Activated naive CD8-positive, alpha-beta T cell treated with anti-CD3 and anti-CD28 coated beads for 36 hours (primary cell): ENCODE data around the gene ADM5. TPM values are rescaled to one million over a fixed set of nuclear protein-coding genes. Genes with fewer than 3 reads are reported as not detected.
A peak's percentile ranks its signal among the peaks of the same experiment; 100 is the strongest.

ENCODE experiments used
- DNase-seq: peaks from one replicate; pipeline ENCODE4 v3.0.0; 2021
- H3K27ac Mint-ChIP-seq: one replicate; pipeline ENCODE4 v1.8.0; 2022; ENCODE audit warnings: mild to moderate bottlenecking, moderate library complexity, mixed read lengths
- H3K27me3 Mint-ChIP-seq: one replicate; pipeline ENCODE4 v1.8.0; 2022; ENCODE audit warnings: mild to moderate bottlenecking, mixed read lengths
- H3K36me3 Mint-ChIP-seq: one replicate; pipeline ENCODE4 v1.8.0; 2021; ENCODE audit warnings: mild to moderate bottlenecking, mixed read lengths
- H3K4me1 Mint-ChIP-seq: one replicate; pipeline ENCODE4 v1.8.0; 2021; ENCODE audit warnings: mixed read lengths
- H3K4me3 Mint-ChIP-seq: one replicate; pipeline ENCODE4 v1.8.0; 2022; ENCODE audit warnings: mild to moderate bottlenecking, moderate library complexity, mixed read lengths
- H3K9me3 Mint-ChIP-seq: one replicate; pipeline ENCODE4 v1.8.0; 2022; ENCODE audit warnings: mixed read lengths
- total RNA-seq, 2 experiments: library from RNA; stranded (reverse); gene quantifications; one replicate each; pipeline ENCODE4 v1.2.3, GENCODE V29; 2021

The ADM5 gene, protein sequence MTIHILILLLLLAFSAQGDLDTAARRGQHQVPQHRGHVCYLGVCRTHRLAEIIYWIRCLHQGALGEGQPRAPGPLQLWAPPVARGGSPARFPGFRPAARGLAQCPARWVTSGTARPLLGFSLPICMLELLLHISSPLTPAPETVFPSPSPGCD
- 10 to 100 TPM in 1 of 2 experiments, 1 to 10 TPM in 1; 9.5 to 12.0 TPM for total RNA-seq

GRCh38 chr19:49689133-49690078 lies at the start of gene ADM5:
Gene ADM5 (plus strand): TSS chr19:49689594. CDS start chr19:49689838, 244 bp downstream.
- H3K36me3 Mint-ChIP-seq = peaks cover 30% of the 10 kb centered on the region

DNA sequence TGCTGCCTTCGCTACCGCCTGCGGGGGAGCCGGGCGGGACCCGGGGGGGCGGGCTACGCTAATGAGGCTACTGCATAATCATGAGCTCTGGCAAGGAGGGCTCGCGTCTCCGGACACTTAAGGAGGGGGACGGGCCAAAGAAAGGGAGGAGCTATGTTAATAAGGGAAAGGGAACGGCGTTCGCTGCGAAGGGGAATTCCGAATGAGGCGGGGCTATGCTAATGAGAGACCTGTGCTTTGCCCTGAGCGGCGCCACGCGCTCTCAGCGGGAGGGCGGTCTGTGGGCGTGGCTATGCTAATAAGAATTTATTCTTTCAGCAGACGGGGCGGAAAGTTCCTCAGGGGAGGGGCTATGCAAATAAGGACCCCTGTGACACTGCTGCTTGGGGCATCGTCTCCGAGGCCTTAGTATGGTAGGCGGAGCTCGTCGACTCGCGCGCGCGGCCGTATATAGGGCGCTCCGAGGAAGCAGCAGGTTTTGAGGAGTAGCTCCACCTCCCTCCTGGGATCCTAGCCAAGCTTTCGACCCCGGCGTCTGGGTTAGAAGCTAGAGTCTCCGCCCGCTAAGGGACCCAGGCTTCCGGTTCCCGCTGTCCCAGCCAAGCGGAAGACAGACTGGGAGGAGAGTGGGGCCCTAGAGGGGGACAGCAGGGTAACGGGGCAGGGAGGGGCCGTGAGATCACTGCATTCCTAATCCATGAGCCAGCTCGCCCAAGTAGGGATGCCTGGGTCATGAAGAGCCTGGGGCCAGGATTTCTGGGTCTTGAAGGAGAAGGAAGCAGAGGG lies 49.1 kb upstream of the ADM5 start, which contains the start of gene RRAS:
RRAS (minus strand) TSS at position 31 of the 786 bp plus-strand sequence. CDS start 45 bp downstream, outside the sequence.
- Mint-ChIP-seq H3K27me3 (no peaks in the 10 kb centered on the region), H3K4me3 (peak within 1 kb of the TSS; percentile 100), H3K9me3 (no peaks in the 10 kb centered on the region), H3K27ac (peak within 1 kb of the TSS; percentile 99), H3K4me1 (peaks cover 45% of the 10 kb centered on the region), H3K36me3 (peaks cover 16% of the 10 kb centered on the region)
- DNase-seq = peak; percentile 100

More at GRCh38 chr19:49689133-49690078, at the start of gene ADM5:
- peak; percentile 54 for DNase-seq
- peaks cover 26% of the 10 kb centered on the region for H3K27me3 Mint-ChIP-seq
- peaks cover 36% of the 10 kb centered on the region for H3K4me1 Mint-ChIP-seq
- H3K9me3 Mint-ChIP-seq = no peaks in the 10 kb centered on the region
- H3K4me3 Mint-ChIP-seq = peak within 1 kb of the TSS; percentile 74
- peak within 1 kb of the TSS; percentile 77 for H3K27ac Mint-ChIP-seq

GRCh38 chr19:49641688-49642491 lies 47.5 kb upstream of the ADM5 start, which contains the start of gene SCAF1:
Gene SCAF1 (plus strand): TSS chr19:49642209. CDS start chr19:49645027, 2,818 bp downstream.
- Mint-ChIP-seq H3K4me1 (peaks cover 45% of the 10 kb centered on the region), H3K4me3 (peak within 1 kb of the TSS; percentile 100), H3K36me3 (peaks cover 20% of the 10 kb centered on the region), H3K9me3 (no peaks in the 10 kb centered on the region), H3K27me3 (no peaks in the 10 kb centered on the region), H3K27ac (peak within 1 kb of the TSS; percentile 99)
- DNase-seq = peak; percentile 100

DNA sequence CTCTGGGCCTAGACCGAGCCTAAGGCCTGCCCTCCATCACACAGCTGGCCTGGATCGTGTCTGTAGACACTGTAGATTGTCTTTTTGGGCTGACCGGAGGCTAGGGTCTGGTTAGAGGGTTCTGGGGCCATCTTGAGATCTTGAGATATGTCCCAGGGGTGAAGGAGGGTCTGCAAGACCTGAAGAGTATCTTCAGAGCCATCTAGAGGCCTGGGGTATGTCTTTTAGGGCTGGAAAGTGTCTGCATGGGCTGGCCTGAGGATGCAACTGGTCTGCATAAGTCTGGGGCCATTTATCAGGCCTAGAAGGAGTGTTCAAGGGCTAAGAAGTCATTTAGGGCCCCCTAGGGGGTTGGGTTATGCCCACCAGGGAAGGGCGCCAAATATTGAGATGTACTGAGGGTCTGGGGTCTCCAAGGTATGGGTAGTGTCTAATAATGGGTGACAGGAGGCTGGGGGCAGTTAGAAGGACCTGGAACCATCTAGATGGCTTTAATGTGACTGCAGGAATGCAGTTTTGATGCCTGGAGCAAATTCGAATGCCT lies 46.8 kb upstream of the ADM5 start:
- DNase-seq = no peak
- peaks cover 44% of the 10 kb centered on the region for H3K4me1 Mint-ChIP-seq
- peak overlapping the region; percentile 100 for H3K4me3 Mint-ChIP-seq
- H3K27ac Mint-ChIP-seq = peak overlapping the region; percentile 93
- peaks cover 20% of the 10 kb centered on the region for H3K36me3 Mint-ChIP-seq
- no peaks in the 10 kb centered on the region for H3K27me3 Mint-ChIP-seq
- H3K9me3 Mint-ChIP-seq = no peaks in the 10 kb centered on the region

GRCh38 chr19:49643466-49643865 lies 45.9 kb upstream of the ADM5 start:
- Mint-ChIP-seq H3K4me1 (peaks cover 38% of the 10 kb centered on the region), H3K4me3 (peak overlapping the region; percentile 100), H3K27ac (peak overlapping the region; percentile 36), H3K36me3 (peaks cover 20% of the 10 kb centered on the region), H3K9me3 (no peaks in the 10 kb centered on the region), H3K27me3 (no peaks in the 10 kb centered on the region)
- DNase-seq = no peak

DNA sequence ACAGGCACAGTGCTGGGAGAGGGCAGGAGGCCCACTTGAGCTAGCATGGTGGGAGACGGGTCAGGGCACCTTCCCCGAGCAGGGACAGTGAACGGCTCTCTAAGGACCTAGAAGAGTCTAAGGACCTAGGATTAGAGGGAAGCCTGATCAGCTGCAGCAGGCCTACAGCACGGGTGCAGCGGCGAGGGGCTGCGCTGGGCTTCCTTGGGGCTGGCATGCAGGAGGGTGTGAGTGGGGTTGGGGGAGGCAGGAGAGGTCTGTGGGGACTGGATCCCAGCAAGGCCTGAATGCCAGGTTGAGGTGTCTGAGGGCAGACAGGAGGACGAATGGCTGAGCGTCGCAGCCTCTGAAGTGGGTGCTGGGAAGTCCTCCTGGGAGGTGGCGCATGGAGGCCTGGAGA lies 43.8 kb upstream of the ADM5 start:
- no peaks in the 10 kb centered on the region for H3K9me3 Mint-ChIP-seq
- H3K27me3 Mint-ChIP-seq = no peaks in the 10 kb centered on the region
- H3K36me3 Mint-ChIP-seq = peaks cover 18% of the 10 kb centered on the region
- H3K4me1 Mint-ChIP-seq = peaks cover 25% of the 10 kb centered on the region
- no peak overlapping the region for H3K27ac Mint-ChIP-seq
- no peak overlapping the region for H3K4me3 Mint-ChIP-seq
- no peak for DNase-seq

- Mint-ChIP-seq H3K27ac (no peak overlapping the region), H3K36me3 (peaks cover 16% of the 10 kb centered on the region), H3K27me3 (no peaks in the 10 kb centered on the region), H3K4me1 (peaks cover 21% of the 10 kb centered on the region), H3K9me3 (no peaks in the 10 kb centered on the region), H3K4me3 (no peak overlapping the region)
- no peak for DNase-seq
Observed at GRCh38 chr19:49645995-49646394, 43.4 kb upstream of the ADM5 start.

- H3K9me3 Mint-ChIP-seq = no peaks in the 10 kb centered on the region
- H3K4me3 Mint-ChIP-seq = no peak overlapping the region
- H3K27ac Mint-ChIP-seq = no peak overlapping the region
- peaks cover 20% of the 10 kb centered on the region for H3K4me1 Mint-ChIP-seq
- peaks cover 16% of the 10 kb centered on the region for H3K36me3 Mint-ChIP-seq
- no peak for DNase-seq
- H3K27me3 Mint-ChIP-seq = no peaks in the 10 kb centered on the region
Observed at GRCh38 chr19:49646586-49646985, 42.8 kb upstream of the ADM5 start.

GRCh38 chr19:49651029-49651819 lies 38.2 kb upstream of the ADM5 start:
- Mint-ChIP-seq H3K4me1 (no peaks in the 10 kb centered on the region), H3K27ac (no peak overlapping the region), H3K27me3 (no peaks in the 10 kb centered on the region), H3K36me3 (peaks cover 4% of the 10 kb centered on the region), H3K9me3 (no peaks in the 10 kb centered on the region), H3K4me3 (no peak overlapping the region)
- DNase-seq = no peak

DNA sequence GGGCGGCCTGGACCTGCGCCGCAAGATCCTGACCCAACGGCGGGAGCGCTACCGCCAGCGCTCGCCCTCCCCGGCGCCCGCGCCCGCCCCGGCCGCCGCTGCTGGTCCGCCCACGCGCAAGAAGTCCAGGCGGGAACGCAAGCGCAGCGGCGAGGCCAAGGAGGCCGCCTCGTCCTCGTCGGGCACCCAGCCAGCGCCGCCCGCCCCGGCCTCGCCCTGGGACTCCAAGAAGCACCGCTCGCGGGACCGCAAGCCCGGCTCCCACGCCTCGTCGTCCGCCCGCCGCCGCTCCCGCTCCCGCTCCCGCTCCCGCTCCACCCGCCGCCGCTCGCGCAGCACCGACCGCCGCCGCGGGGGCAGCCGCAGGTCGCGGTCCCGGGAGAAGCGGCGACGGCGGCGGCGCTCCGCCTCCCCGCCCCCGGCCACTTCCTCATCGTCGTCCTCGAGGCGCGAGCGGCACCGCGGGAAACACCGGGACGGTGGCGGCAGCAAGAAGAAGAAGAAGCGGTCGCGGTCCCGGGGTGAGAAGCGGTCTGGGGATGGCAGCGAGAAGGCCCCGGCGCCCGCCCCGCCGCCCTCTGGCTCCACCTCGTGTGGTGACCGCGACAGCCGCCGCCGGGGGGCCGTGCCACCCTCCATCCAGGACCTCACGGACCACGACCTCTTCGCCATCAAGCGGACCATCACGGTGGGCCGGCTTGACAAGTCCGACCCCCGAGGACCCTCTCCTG lies 37.4 kb upstream of the ADM5 start:
- Mint-ChIP-seq H3K27ac (no peak overlapping the region), H3K36me3 (peaks cover 4% of the 10 kb centered on the region), H3K9me3 (no peaks in the 10 kb centered on the region), H3K4me3 (no peak overlapping the region), H3K27me3 (no peaks in the 10 kb centered on the region), H3K4me1 (no peaks in the 10 kb centered on the region)
- no peak for DNase-seq

- peaks cover 7% of the 10 kb centered on the region for H3K36me3 Mint-ChIP-seq
- H3K4me1 Mint-ChIP-seq = no peaks in the 10 kb centered on the region
Observed at GRCh38 chr19:49652551-49653465, 36.6 kb upstream of the ADM5 start.

GRCh38 chr19:49653466-49653806 lies 36.0 kb upstream of the ADM5 start:
- H3K36me3 Mint-ChIP-seq = peaks cover 7% of the 10 kb centered on the region
- no peaks in the 10 kb centered on the region for H3K9me3 Mint-ChIP-seq
- H3K4me1 Mint-ChIP-seq = no peaks in the 10 kb centered on the region
- no peak overlapping the region for H3K4me3 Mint-ChIP-seq
- H3K27ac Mint-ChIP-seq = no peak overlapping the region
- no peak for DNase-seq
- no peaks in the 10 kb centered on the region for H3K27me3 Mint-ChIP-seq

More at GRCh38 chr19:49652551-49653465, 36.6 kb upstream of the ADM5 start:
- Mint-ChIP-seq H3K27ac (no peak overlapping the region), H3K27me3 (no peaks in the 10 kb centered on the region), H3K4me3 (no peak overlapping the region), H3K9me3 (no peaks in the 10 kb centered on the region)
- no peak for DNase-seq
